M059J (cell line): ENCODE data around the gene MAP6. TPM values are rescaled to one million over a fixed set of nuclear protein-coding genes. Genes with fewer than 3 reads are reported as not detected.
"Not testable (repeated sequence)": the region's sequence is repeated elsewhere in the genome, so short reads cannot be mapped to it uniquely, and the experiment has no call there.

ENCODE experiments used
- DNase-seq: peaks from one replicate; pipeline ENCODE4 v3.0.0-alpha.2; 2012; ENCODE audit warnings: low read depth
- total RNA-seq: library from RNA; depleted of rRNA; stranded (reverse); fragments of >200 nt; shearing (Covaris generic); gene quantifications from 2 replicates; pipeline ENCODE4 v1.2.3, GENCODE V29; 2014

The MAP6 gene
- total RNA-seq, 1 experiment from 2014 or later, result 0.32 TPM

GRCh38 chr11:75592715-75593114 lies 76.1 kb downstream of the MAP6 start:
- no peak for DNase-seq

- no peak for DNase-seq
These were observed 76.9 kb downstream of the MAP6 start for GRCh38 chr11:75591966-75592365.

GRCh38 chr11:75591371-75591770 lies 77.5 kb downstream of the MAP6 start:
- no peak for DNase-seq

- DNase-seq, result no peak
These were observed 78.9 kb downstream of the MAP6 start for GRCh38 chr11:75589933-75590332.

GRCh38 chr11:75589051-75589450 lies 79.8 kb downstream of the MAP6 start:
- DNase-seq, result no peak

- DNase-seq, result no peak
These were observed 80.8 kb downstream of the MAP6 start for GRCh38 chr11:75588051-75588481.

GRCh38 chr11:75586395-75586794 lies 82.4 kb downstream of the MAP6 start:
- no peak for DNase-seq

- DNase-seq, result no peak
These were observed 83.6 kb downstream of the MAP6 start for GRCh38 chr11:75585293-75585670.

- DNase-seq, result not testable (repeated sequence)
These were observed 84.1 kb downstream of the MAP6 start for GRCh38 chr11:75584659-75585292.

- peak; percentile 43 for DNase-seq
These were observed 84.8 kb downstream of the MAP6 start for GRCh38 chr11:75583718-75584658.

GRCh38 chr11:75582895-75583717 lies 85.7 kb downstream of the MAP6 start:
- DNase-seq, result peak; percentile 60

GRCh38 chr11:75582506-75582894 lies 86.3 kb downstream of the MAP6 start:
- peak; percentile 17 for DNase-seq

GRCh38 chr11:75579841-75580240 lies 89.0 kb downstream of the MAP6 start:
- DNase-seq, result no peak

- no peak for DNase-seq
These were observed 89.9 kb downstream of the MAP6 start for GRCh38 chr11:75578977-75579376.

- DNase-seq, result no peak
These were observed 91.6 kb downstream of the MAP6 start for GRCh38 chr11:75577207-75577606.

- DNase-seq, result peak; percentile 70
These were observed 92.3 kb downstream of the MAP6 start for GRCh38 chr11:75576499-75576918.

- DNase-seq, result no peak
These were observed 92.8 kb downstream of the MAP6 start for GRCh38 chr11:75576017-75576416.

- no peak for DNase-seq
These were observed 93.9 kb downstream of the MAP6 start for GRCh38 chr11:75574698-75575602.

- no peak for DNase-seq
These were observed 96.1 kb downstream of the MAP6 start for GRCh38 chr11:75572744-75573143.

GRCh38 chr11:75571625-75572024 lies 97.2 kb downstream of the MAP6 start:
- DNase-seq, result no peak

GRCh38 chr11:75570559-75571139 lies 98.2 kb downstream of the MAP6 start:
- DNase-seq, result no peak
